Loucy (cell line): Measurements from ENCODE around the gene NUDT2.

Experiments
- CTCF ChIP-seq: fragments of 200-600 bp; sonication (generic); conservative IDR thresholded peaks from 2 replicates; pipeline ENCODE4 v1.5.1; 2014; ENCODE audit warnings: mild to moderate bottlenecking, antibody characterized with exemption, low read length
- EZH2phosphoT487 ChIP-seq: fragments of 200-600 bp; IDR thresholded peaks from 2 replicates; pipeline ENCODE4 v1.6.1; 2018; ENCODE audit warnings: antibody characterized with exemption, mild to moderate bottlenecking, moderate library complexity, borderline replicate concordance

GRCh38 chr9:34365282-34365681 is 35.9 kb downstream of the NUDT2 start:
- TF ChIP-seq CTCF (no peak), EZH2phosphoT487 (no peak)
